ENCODE results near the gene PROSER1. TPM values are rescaled to one million over a fixed set of nuclear protein-coding genes. Genes with fewer than 3 reads are reported as not detected.
"Not testable (repeated sequence)": the region's sequence is repeated elsewhere in the genome, so short reads cannot be mapped to it uniquely, and the experiment has no call there.

Gene PROSER1
- total and polyA plus RNA-seq, 4 donors: 19.0 to 34.3 (median 31.6) TPM

DNA sequence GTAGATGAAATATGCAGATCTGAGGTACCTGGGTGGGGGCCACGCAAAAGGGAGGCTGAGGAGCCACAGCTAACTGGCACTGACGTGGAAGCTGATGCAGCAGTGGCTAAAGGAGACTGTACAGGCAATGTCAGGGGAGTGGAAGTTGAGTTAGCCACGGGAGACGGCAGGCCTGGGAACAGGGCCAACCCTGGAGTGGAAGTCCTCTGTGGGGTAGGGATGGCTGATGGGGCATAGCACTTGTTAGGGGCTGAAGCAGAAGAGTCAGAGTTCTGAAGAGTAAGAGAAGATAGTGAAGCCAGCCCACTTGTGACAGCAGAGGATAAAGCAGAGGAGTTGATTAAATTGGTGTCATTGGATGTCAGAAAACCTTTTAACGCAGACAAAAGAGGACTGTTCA is 24.4 kb downstream of the PROSER1 start:
- WGBS (ENCODE audit: insufficient coverage): 86% methylated on average over 5 of the region's 5 CpGs
- Histone ChIP-seq H3K4me1 (ENCODE audit: control insufficient read depth, insufficient read depth, low read length) (no peaks in the 10 kb centered on the region), H3K36me3 (ENCODE audit: control insufficient read depth, insufficient read depth, low read length) (peaks cover 21% of the 10 kb centered on the region), H3K27ac (ENCODE audit: low read depth, low read length) (no peak overlapping the region), H3K4me3 (ENCODE audit: low read depth, low read length) (no peak overlapping the region), H3K9me3 (ENCODE audit: control insufficient read depth, insufficient read depth, low read length) (no peaks in the 10 kb centered on the region), H3K27me3 (ENCODE audit: control insufficient read depth, insufficient read depth, low read length) (no peaks in the 10 kb centered on the region)
- DNase-seq (ENCODE audit: low read depth in 4 of 6, low spot score in 6 of 6): no peak

DNA sequence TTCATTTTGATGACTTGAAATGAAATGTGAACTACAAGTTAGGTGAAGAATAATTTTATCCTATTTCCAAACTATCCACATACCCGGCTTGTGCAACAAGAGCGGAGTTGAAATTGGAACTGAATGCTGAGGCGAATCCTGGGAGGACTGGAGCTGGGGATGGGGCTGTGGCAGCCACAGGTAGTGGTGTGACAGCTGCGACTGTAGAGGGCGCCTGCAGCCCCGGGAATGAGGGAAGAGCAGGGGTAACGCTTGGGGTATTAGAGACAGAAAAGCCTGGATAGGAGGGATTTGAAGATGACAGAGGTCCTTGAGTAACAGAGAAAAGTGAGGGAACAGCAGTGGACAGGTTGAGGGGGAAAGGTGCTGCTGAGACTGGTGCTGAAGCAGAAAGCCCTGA is 25.3 kb downstream of the PROSER1 start:
- no peak for DNase-seq (ENCODE audit: low read depth in 4 of 6, low spot score in 6 of 6)
- H3K9me3 ChIP-seq (ENCODE audit: control insufficient read depth, insufficient read depth, low read length): no peaks in the 10 kb centered on the region
- H3K4me3 ChIP-seq (ENCODE audit: low read depth, low read length): no peak overlapping the region
- H3K4me1 ChIP-seq (ENCODE audit: control insufficient read depth, insufficient read depth, low read length): no peaks in the 10 kb centered on the region
- no peaks in the 10 kb centered on the region for H3K27me3 ChIP-seq (ENCODE audit: control insufficient read depth, insufficient read depth, low read length)
- H3K36me3 ChIP-seq (ENCODE audit: control insufficient read depth, insufficient read depth, low read length): peaks cover 21% of the 10 kb centered on the region
- 78% methylated on average over 7 of the region's 7 CpGs for WGBS (ENCODE audit: insufficient coverage)
- H3K27ac ChIP-seq (ENCODE audit: low read depth, low read length): no peak overlapping the region

DNA sequence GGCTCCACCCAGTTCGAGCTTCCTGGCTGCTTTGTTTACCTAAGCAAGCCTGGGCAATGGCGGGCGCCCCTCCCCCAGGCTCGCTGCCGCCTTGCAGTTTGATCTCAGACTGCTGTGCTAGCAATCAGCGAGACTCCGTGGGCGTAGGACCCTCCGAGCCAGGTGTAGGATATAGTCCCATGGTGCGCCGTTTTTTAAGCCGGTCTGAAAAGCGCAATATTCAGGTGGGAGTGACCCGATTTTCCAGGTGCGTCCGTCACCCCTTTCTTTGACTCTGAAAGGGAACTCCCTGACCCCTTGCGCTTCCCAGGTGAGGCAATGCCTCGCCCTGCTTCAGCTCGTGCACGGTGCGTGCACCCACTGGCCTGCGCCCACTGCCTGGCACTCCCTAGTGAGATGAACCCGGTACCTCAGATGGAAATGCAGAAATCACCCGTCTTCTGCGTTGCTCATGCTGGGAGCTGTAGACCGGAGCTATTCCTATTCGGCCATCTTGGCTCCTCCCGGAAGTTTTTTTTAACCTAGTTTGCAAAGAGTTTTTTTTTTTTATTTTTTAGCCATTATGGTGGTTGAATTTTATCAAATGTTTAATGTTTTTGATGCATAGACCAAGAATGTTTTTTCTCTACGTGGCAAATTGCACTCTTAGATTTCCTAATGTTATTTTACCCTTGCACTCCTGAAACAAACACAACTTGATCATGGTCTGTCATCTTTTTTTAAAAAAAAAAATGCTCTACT is 31.3 kb downstream of the PROSER1 start:
- H3K36me3 ChIP-seq (ENCODE audit: control insufficient read depth, insufficient read depth, low read length); H3K4me1 ChIP-seq (ENCODE audit: control insufficient read depth, insufficient read depth, low read length); H3K4me3 ChIP-seq (ENCODE audit: low read depth, low read length); H3K27ac ChIP-seq (ENCODE audit: low read depth, low read length); DNase-seq (ENCODE audit: low read depth in 4 of 6, low spot score in 6 of 6); H3K9me3 ChIP-seq (ENCODE audit: control insufficient read depth, insufficient read depth, low read length); H3K27me3 ChIP-seq (ENCODE audit: control insufficient read depth, insufficient read depth, low read length): not testable (repeated sequence)
- WGBS (ENCODE audit: insufficient coverage): 93% methylated on average over 14 of the region's 29 CpGs

DNA sequence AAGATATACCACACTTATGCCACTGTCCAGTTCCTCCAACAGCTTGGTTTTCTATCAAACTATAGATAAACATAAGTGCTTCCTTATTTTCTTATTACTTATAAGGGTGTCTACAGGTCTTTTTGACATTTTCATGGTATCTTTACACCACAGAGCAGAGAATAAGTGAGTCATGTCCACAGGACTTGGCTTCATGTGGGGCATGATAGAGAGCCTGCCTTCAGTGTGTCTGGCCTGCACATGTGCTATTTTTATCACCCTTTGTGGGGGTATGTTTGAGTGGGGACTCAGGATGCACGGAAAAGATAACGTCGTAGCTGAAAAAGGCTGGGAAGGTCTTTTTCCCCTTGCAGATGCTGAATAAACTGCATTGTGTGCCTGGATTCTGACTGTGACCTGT is 39.1 kb downstream of the PROSER1 start:
- H3K27me3 ChIP-seq (ENCODE audit: control insufficient read depth, insufficient read depth, low read length): no peaks in the 10 kb centered on the region
- no peaks in the 10 kb centered on the region for H3K4me1 ChIP-seq (ENCODE audit: control insufficient read depth, insufficient read depth, low read length)
- H3K9me3 ChIP-seq (ENCODE audit: control insufficient read depth, insufficient read depth, low read length): no peaks in the 10 kb centered on the region
- H3K27ac ChIP-seq (ENCODE audit: low read depth, low read length): no peak overlapping the region
- no peak overlapping the region for H3K4me3 ChIP-seq (ENCODE audit: low read depth, low read length)
- H3K36me3 ChIP-seq (ENCODE audit: control insufficient read depth, insufficient read depth, low read length): no peaks in the 10 kb centered on the region
- DNase-seq (ENCODE audit: low read depth in 4 of 6, low spot score in 6 of 6): no peak
- WGBS (ENCODE audit: insufficient coverage): 83% methylated on average over 3 of the region's 3 CpGs

DNA sequence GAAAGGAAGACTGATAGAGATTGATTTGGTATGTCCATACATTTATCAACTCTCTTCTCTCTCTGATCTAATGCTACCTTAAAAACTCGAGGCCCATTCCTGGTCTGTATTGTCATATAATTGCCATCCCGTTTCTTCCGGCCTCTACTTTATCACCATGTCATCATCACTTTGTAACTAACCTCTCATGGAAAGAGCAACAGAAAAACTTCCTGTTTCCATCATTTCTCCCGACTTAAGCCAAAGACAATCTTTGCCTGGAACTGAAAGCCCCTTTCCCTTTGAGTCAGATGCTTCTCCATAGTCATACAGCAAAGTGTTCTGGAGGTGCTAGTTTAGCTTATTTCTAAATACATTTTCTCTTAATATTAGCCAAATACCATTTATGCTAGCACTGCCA is 44.5 kb downstream of the PROSER1 start:
- WGBS (ENCODE audit: insufficient coverage): 51% methylated on average over 3 of the region's 4 CpGs
- no peaks in the 10 kb centered on the region for H3K27me3 ChIP-seq (ENCODE audit: control insufficient read depth, insufficient read depth, low read length)
- H3K36me3 ChIP-seq (ENCODE audit: control insufficient read depth, insufficient read depth, low read length): no peaks in the 10 kb centered on the region
- no peaks in the 10 kb centered on the region for H3K4me1 ChIP-seq (ENCODE audit: control insufficient read depth, insufficient read depth, low read length)
- no peak overlapping the region for H3K4me3 ChIP-seq (ENCODE audit: low read depth, low read length)
- no peak overlapping the region for H3K27ac ChIP-seq (ENCODE audit: low read depth, low read length)
- no peak for DNase-seq (ENCODE audit: low read depth in 4 of 6, low spot score in 6 of 6)
- H3K9me3 ChIP-seq (ENCODE audit: control insufficient read depth, insufficient read depth, low read length): no peaks in the 10 kb centered on the region

DNA sequence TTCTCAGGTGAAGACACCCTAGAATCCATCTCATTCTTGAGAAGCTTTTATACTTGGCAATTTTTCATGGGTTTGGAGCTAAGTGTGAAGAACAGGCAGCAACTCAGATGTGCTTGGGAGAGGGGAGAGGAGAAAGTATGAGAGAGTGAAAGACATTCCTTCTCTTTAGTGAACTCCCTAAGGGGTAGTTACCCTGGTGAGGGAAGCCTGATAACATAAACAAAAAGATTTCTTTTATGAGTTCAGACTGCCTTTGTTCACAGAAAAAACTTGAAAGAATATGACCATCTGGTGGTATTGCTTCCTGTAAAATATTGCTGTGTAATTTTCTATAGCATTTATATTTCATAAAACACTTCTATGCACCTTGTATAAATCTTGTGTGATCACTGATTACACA is 47.2 kb downstream of the PROSER1 start, which contains the start of gene STOML3:
Gene STOML3, minus strand, starts transcription at position 139 of the 400 bp plus-strand sequence. Its CDS starts 110 bp downstream, at position 29.
- Histone ChIP-seq H3K4me3 (ENCODE audit: low read depth, low read length) (no peak within 1 kb of the TSS), H3K9me3 (ENCODE audit: control insufficient read depth, insufficient read depth, low read length) (no peaks in the 10 kb centered on the region), H3K4me1 (ENCODE audit: control insufficient read depth, insufficient read depth, low read length) (no peaks in the 10 kb centered on the region), H3K27me3 (ENCODE audit: control insufficient read depth, insufficient read depth, low read length) (no peaks in the 10 kb centered on the region), H3K36me3 (ENCODE audit: control insufficient read depth, insufficient read depth, low read length) (no peaks in the 10 kb centered on the region), H3K27ac (ENCODE audit: low read depth, low read length) (no peak within 1 kb of the TSS)
- DNase-seq (ENCODE audit: low read depth in 4 of 6, low spot score in 6 of 6): peak in 1 of 6 donors; percentile 13

DNA sequence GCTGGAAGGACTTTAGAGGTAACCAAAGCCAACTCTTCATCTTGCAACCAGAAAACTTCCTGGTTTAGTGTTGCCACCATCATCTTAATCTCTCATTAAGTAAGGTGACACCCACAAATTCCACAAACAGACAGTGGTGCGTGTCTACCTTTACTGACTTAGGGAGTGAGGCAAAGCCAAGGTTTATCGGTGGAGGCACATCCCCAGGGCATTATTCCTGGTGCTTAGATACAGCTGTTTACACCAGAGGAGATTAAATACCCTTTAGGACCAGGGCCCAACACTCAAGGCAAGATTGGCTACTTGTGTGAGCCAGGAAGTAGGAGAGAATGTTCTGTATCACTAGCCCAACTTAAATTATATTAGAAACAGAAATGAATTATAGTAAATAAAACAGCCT is 56.8 kb downstream of the PROSER1 start:
- Histone ChIP-seq H3K27me3 (ENCODE audit: control insufficient read depth, insufficient read depth, low read length) (peaks cover 2% of the 10 kb centered on the region), H3K36me3 (ENCODE audit: control insufficient read depth, insufficient read depth, low read length) (no peaks in the 10 kb centered on the region), H3K4me1 (ENCODE audit: control insufficient read depth, insufficient read depth, low read length) (peaks cover 6% of the 10 kb centered on the region), H3K4me3 (ENCODE audit: low read depth, low read length) (no peak overlapping the region), H3K27ac (ENCODE audit: low read depth, low read length) (no peak overlapping the region), H3K9me3 (ENCODE audit: control insufficient read depth, insufficient read depth, low read length) (no peaks in the 10 kb centered on the region)
- no CpG with 5 or more reads among the region's 2 CpGs for WGBS (ENCODE audit: insufficient coverage)
- DNase-seq (ENCODE audit: low read depth in 4 of 6, low spot score in 6 of 6): no peak

DNA sequence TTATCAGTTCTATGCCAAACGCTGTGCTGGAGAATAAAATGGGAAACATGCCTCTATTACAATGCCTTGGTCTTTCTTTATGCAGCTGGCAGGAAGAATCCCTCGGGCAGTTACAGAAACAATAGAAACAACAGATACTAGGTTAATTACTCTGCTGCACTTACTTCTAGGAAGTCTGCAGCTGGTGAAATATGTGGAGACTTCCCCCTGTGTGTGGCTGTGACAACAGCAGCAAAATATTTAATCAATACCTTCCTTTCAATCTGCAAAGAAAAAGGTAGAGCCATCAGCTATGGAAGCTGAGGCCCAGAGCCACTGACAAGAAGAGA is 57.2 kb downstream of the PROSER1 start:
- Histone ChIP-seq H3K27me3 (ENCODE audit: control insufficient read depth, insufficient read depth, low read length) (peaks cover 2% of the 10 kb centered on the region), H3K4me1 (ENCODE audit: control insufficient read depth, insufficient read depth, low read length) (peaks cover 6% of the 10 kb centered on the region), H3K4me3 (ENCODE audit: low read depth, low read length) (no peak overlapping the region), H3K9me3 (ENCODE audit: control insufficient read depth, insufficient read depth, low read length) (no peaks in the 10 kb centered on the region), H3K27ac (ENCODE audit: low read depth, low read length) (peak overlapping the region; percentile 63), H3K36me3 (ENCODE audit: control insufficient read depth, insufficient read depth, low read length) (no peaks in the 10 kb centered on the region)
- peak in 2 of 6 donors; percentile 20 to 23 for DNase-seq (ENCODE audit: low read depth in 4 of 6, low spot score in 6 of 6)
- no CpG with 5 or more reads among the region's 2 CpGs for WGBS (ENCODE audit: insufficient coverage)

DNA sequence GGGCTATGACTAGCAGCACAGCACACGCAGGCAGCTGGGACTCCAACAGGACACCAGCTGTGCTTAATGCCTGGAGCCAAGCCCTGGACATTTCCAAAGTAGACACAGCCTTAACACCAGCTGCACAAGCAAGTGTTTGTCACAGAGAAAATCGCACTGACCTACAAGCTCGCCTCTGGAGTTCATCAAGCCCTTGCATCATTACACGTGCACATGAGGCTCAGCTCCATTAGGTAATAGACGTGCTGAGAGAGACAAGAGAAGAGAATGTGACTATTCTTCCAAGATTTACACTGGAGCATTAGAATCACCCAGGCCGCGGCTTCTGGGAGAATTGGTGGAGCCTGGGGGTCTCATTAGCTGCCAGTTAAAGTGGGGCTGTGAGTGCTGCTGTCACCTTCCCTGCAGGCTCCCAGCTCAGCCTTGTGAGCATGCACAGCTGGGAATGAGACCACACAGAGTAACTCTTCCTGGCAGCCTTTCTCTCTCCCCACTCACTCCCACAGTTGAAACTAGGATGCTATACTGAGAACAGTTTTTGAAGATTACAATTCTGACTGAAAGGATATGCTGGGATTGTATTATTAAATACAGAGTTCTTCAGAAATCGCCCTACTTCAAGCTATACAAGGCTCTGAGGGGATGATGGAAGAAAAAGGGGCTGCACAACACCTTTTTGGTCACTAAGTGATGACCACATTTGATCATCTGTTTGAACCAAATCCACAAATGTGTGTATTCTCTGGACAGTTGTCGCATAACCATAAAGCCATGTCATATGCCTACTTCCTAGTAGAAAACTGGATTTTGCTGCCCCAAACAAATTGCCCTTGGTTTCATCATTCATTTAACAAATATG is 57.8 kb downstream of the PROSER1 start:
- peaks cover 2% of the 10 kb centered on the region for H3K27me3 ChIP-seq (ENCODE audit: control insufficient read depth, insufficient read depth, low read length)
- H3K36me3 ChIP-seq (ENCODE audit: control insufficient read depth, insufficient read depth, low read length): no peaks in the 10 kb centered on the region
- no peak overlapping the region for H3K4me3 ChIP-seq (ENCODE audit: low read depth, low read length)
- peaks cover 6% of the 10 kb centered on the region for H3K4me1 ChIP-seq (ENCODE audit: control insufficient read depth, insufficient read depth, low read length)
- peak in 5 of 6 donors; percentile 35 to 82 (median 44) for DNase-seq (ENCODE audit: low read depth in 4 of 6, low spot score in 6 of 6)
- peak overlapping the region; percentile 63 for H3K27ac ChIP-seq (ENCODE audit: low read depth, low read length)
- H3K9me3 ChIP-seq (ENCODE audit: control insufficient read depth, insufficient read depth, low read length): no peaks in the 10 kb centered on the region
- 8% methylated on average over 3 of the region's 9 CpGs for WGBS (ENCODE audit: insufficient coverage)
